ENCODE data around the gene PRCC. TPM values are rescaled to one million over a fixed set of nuclear protein-coding genes. Genes with fewer than 3 reads are reported as not detected.

PRCC gene
- total RNA-seq, 4 donors from 2014 or later, result 43.3 to 114 (median 46.3) TPM

- H3K4me1 ChIP-seq, result peaks cover 0 to 22% (median 3%) of the 10 kb centered on the region in 4 donors
- no peak overlapping the region for H3K27ac ChIP-seq
- no peaks in the 10 kb centered on the region for H3K36me3 ChIP-seq
- no peaks in the 10 kb centered on the region for H3K27me3 ChIP-seq
- no peaks in the 10 kb centered on the region for H3K9me3 ChIP-seq
- H3K4me3 ChIP-seq, result no peak overlapping the region
- TF ChIP-seq CTCF (IDR thresholded peaks at IDR 0.05) (no peak), POLR2A (IDR thresholded peaks at IDR 0.05) (no peak)
- DNase-seq, result peak in 2 of 3 donors; percentile 21 to 23
These were observed 42.5 kb downstream of the PRCC start for GRCh38 chr1:156809711-156810366.

GRCh38 chr1:156811168-156811567 lies 43.8 kb downstream of the PRCC start:
- no peak overlapping the region for H3K4me3 ChIP-seq
- no peak for TF ChIP-seq CTCF (IDR thresholded peaks at IDR 0.05)
- H3K9me3 ChIP-seq, result no peaks in the 10 kb centered on the region
- H3K27ac ChIP-seq, result no peak overlapping the region
- H3K4me1 ChIP-seq, result peaks cover 0 to 15% (median 3%) of the 10 kb centered on the region in 4 donors
- no peaks in the 10 kb centered on the region for H3K27me3 ChIP-seq
- peak in 1 of 3 donors; percentile 32 for DNase-seq
- H3K36me3 ChIP-seq, result no peaks in the 10 kb centered on the region

- no peak overlapping the region for H3K27ac ChIP-seq
- H3K4me1 ChIP-seq, result peaks cover 0 to 23% (median 3%) of the 10 kb centered on the region in 4 donors
- H3K9me3 ChIP-seq, result no peaks in the 10 kb centered on the region
- DNase-seq, result peak in 2 of 3 donors; percentile 15 to 32
- TF ChIP-seq POLR2A (IDR thresholded peaks at IDR 0.05), result no peak
- TF ChIP-seq CTCF (IDR thresholded peaks at IDR 0.05), result no peak
- no peak overlapping the region for H3K4me3 ChIP-seq
- H3K27me3 ChIP-seq, result no peaks in the 10 kb centered on the region
- no peaks in the 10 kb centered on the region for H3K36me3 ChIP-seq
These were observed 45.1 kb downstream of the PRCC start for GRCh38 chr1:156812293-156812990.

- H3K4me3 ChIP-seq, result peak overlapping the region; percentile 48 to 54 (median 52)
- no peaks in the 10 kb centered on the region for H3K36me3 ChIP-seq
- H3K27ac ChIP-seq, result peak overlapping the region in 3 of 4 donors; percentile 73 to 93 (median 84)
- TF ChIP-seq POLR2A (IDR thresholded peaks at IDR 0.05) (no peak), CTCF (IDR thresholded peaks at IDR 0.05) (no peak)
- H3K9me3 ChIP-seq, result no peaks in the 10 kb centered on the region
- H3K27me3 ChIP-seq, result no peaks in the 10 kb centered on the region
- no peak for DNase-seq
- peaks cover 0 to 23% (median 3%) of the 10 kb centered on the region in 4 donors for H3K4me1 ChIP-seq
These were observed 46.0 kb downstream of the PRCC start for GRCh38 chr1:156813298-156813697.

- DNase-seq, result peak; percentile 62 to 86 (median 85)
- Histone ChIP-seq H3K4me3 (peak overlapping the region; percentile 48 to 54 (median 52)), H3K27ac (peak overlapping the region; percentile 73 to 93 (median 84)), H3K36me3 (no peaks in the 10 kb centered on the region), H3K27me3 (no peaks in the 10 kb centered on the region), H3K4me1 (peaks cover 0 to 23% (median 3%) of the 10 kb centered on the region in 4 donors), H3K9me3 (no peaks in the 10 kb centered on the region)
- peak; percentile 24 to 78 (median 70) for TF ChIP-seq CTCF (IDR thresholded peaks at IDR 0.05)
- no peak for TF ChIP-seq POLR2A (IDR thresholded peaks at IDR 0.05)
These were observed 46.6 kb downstream of the PRCC start for GRCh38 chr1:156813750-156814570.
